ENCODE measurements around the gene IQCM. TPM values are rescaled to one million over a fixed set of nuclear protein-coding genes. Genes with fewer than 3 reads are reported as not detected.

The IQCM gene
- total and polyA plus RNA-seq, 2 donors (not counting 3 experiments of a cell fraction or from before 2014, with no cell fraction given), result not detected

DNA sequence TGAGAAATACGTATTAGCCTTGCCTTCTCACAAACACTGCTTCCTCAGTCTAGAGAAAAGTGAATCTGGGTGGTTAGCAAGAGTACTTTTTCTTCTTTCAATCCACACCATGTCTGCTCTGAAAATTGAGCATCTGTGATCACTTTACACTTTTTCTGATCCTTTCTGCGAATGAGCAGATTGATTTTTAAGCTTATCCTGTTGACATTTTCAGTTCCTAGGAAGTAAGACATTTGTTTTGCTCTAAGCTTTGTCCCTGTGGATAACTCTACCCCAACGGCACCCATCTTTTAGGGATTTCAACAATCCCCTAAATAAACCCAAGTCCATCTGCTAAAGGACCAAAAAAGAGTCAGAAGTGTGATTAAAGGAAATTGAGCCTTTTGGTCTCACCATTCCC is 487.5 kb downstream of the IQCM start:
- H3K9me3 ChIP-seq (replicated peaks; ENCODE audit: control insufficient read depth, insufficient read depth, low read length), result peaks cover 2% of the 10 kb centered on the region
- no peaks in the 10 kb centered on the region for H3K36me3 ChIP-seq (ENCODE audit: control insufficient read depth in 2 of 2, extremely low read depth in 1 of 2, insufficient read depth in 2 of 2, low read length in 2 of 2)
- POLR2A ChIA-PET, result no interaction called here
- H3K27me3 ChIP-seq (ENCODE audit: control insufficient read depth in 2 of 2, insufficient read depth in 2 of 2, low read length in 2 of 2), result no peaks in the 10 kb centered on the region
- no TSS peak for BruUV-seq (replicated peaks)
- H3K27ac ChIP-seq (ENCODE audit: insufficient read depth, low read depth, low read length), result no peak overlapping the region
- dilution Hi-C loops (cut with MboI; ENCODE audit: extremely low pct_ligation_motif_present, low sequenced_read_pairs), result no loop called here
- TF ChIP-seq, protein P1, sequence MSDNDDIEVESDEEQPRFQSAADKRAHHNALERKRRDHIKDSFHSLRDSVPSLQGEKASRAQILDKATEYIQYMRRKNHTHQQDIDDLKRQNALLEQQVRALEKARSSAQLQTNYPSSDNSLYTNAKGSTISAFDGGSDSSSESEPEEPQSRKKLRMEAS (IDR thresholded peaks at IDR 0.05; ENCODE audit: insufficient read depth, insufficient read length), result no peak
- TF ChIP-seq JUN (IDR thresholded peaks at IDR 0.05; ENCODE audit: borderline replicate concordance, insufficient read depth, insufficient read length, low read depth) (no peak), FOS (IDR thresholded peaks at IDR 0.05; ENCODE audit: borderline replicate concordance, insufficient read depth, low read length) (no peak), GATA2 (IDR thresholded peaks at IDR 0.05; ENCODE audit: insufficient read depth, insufficient read length, low read depth, low read length) (no peak), POLR2AphosphoS5 (IDR thresholded peaks at IDR 0.05; ENCODE audit: insufficient read depth, low read depth, low read length) (no peak), CTCF (IDR thresholded peaks at IDR 0.05; ENCODE audit: extremely low read depth in 1 of 2, insufficient read depth in 1 of 2, low read depth in 1 of 2, low read length in 2 of 2) (no peak), EZH2 (IDR thresholded peaks at IDR 0.05; ENCODE audit: borderline replicate concordance, low read depth, low read length, severe bottlenecking) (no peak), POLR2A (IDR thresholded peaks at IDR 0.05; ENCODE audit: low read depth, low read length) (no peak), MYC (IDR thresholded peaks at IDR 0.05; ENCODE audit: low read depth, low read length) (no peak)
- no peak overlapping the region for H2AFZ ChIP-seq (ENCODE audit: low read depth, low read length)
- intact Hi-C loops (cut with micrococcal nuclease), result no loop called here
- DNase-seq (ENCODE audit: low read depth, low spot score) (no peak), FAIRE-seq (no peak)
- no peak overlapping the region for H3K9ac ChIP-seq (replicated peaks; ENCODE audit: extremely low read depth, insufficient read depth, low read length)
- no peak overlapping the region for H3K4me2 ChIP-seq (ENCODE audit: insufficient read depth, low read length)
- no peaks in the 10 kb centered on the region for H3K9me1 ChIP-seq (replicated peaks; ENCODE audit: control insufficient read depth, extremely low read depth, insufficient read depth, low read length)
- H3K79me2 ChIP-seq (ENCODE audit: control insufficient read depth, insufficient read depth, low read length), result no peaks in the 10 kb centered on the region
- CTCF ChIA-PET, result no interaction called here
- H3K4me3 ChIP-seq (replicated peaks in 1 of 3; ENCODE audit: insufficient read depth in 1 of 3, low read depth in 1 of 3, low read length in 3 of 3), result no peak overlapping the region
- no peaks in the 10 kb centered on the region for H4K20me1 ChIP-seq (replicated peaks; ENCODE audit: control insufficient read depth, extremely low read depth, insufficient read depth, low read length)
- H3K4me1 ChIP-seq (ENCODE audit: control insufficient read depth, extremely low read depth, insufficient read depth, low read length), result no peaks in the 10 kb centered on the region
